Activated T-helper 1 cell treated with Interleukin-2 at 50 U/mL for 16 hours (primary cell): Measurements from ENCODE around the gene FAM227A.

ENCODE experiments used
- DNase-seq: peaks from one replicate; pipeline ENCODE4 v3.0.0-alpha.2; 2020; ENCODE audit warnings: low read depth

Gene FAM227A

GRCh38 chr22:38540701-38541100 lies 115.5 kb downstream of the FAM227A start:
- DNase-seq: no peak

- no peak for DNase-seq
Measured at GRCh38 chr22:38531251-38531938, 124.8 kb downstream of the FAM227A start.
